Uterus (tissue), 2 donors: ENCODE results near the gene RNASEL.

ENCODE experiments used
- CTCF ChIP-seq, 4 experiments: fragments of 200-600 bp in 2 of 4; fragments of 450-650 bp in 2 of 4; sonication (generic) in 2 of 4; IDR thresholded peaks; one replicate each; pipeline ENCODE4 v1.5.1; 2016 to 2019; ENCODE audit warnings: antibody characterized with exemption in 4 of 4, mild to moderate bottlenecking in 2 of 4, moderate library complexity in 1 of 4
- POLR2A ChIP-seq, 2 donors: fragments of 450-650 bp; IDR thresholded peaks; one replicate each; pipeline ENCODE4 v1.6.1; 2016; ENCODE audit warnings: antibody characterized with exemption in 2 of 2, mild to moderate bottlenecking in 1 of 2, moderate library complexity in 1 of 2

GRCh38 chr1:182617014-182617429 is 28.0 kb upstream of the RNASEL start:
- TF ChIP-seq CTCF (IDR thresholded peaks at IDR 0.05), result no peak
- no peak for TF ChIP-seq POLR2A (IDR thresholded peaks at IDR 0.05)
